HepG2 (cell line): ENCODE measurements around the gene GATD1. TPM values are rescaled to one million over a fixed set of nuclear protein-coding genes. Genes with fewer than 3 reads are reported as not detected.

Experiments used
- TSC22D2 ChIP-seq: sonication (generic); formaldehyde crosslinking; IDR thresholded peaks from 2 replicates; pipeline ENCODE4 v1.5.1; 2020; ENCODE audit warnings: missing genetic modification reagents, mild to moderate bottlenecking, borderline replicate concordance
- ZMYM4 ChIP-seq: sonication (generic); formaldehyde crosslinking; IDR thresholded peaks from 2 replicates; pipeline ENCODE4 v1.8.1; 2023; ENCODE audit warnings: mild to moderate bottlenecking, missing genetic modification reagents
- ZNF468 ChIP-seq: sonication (generic); formaldehyde crosslinking; IDR thresholded peaks from 2 replicates; pipeline ENCODE4 v1.8.0; 2022; ENCODE audit warnings: mild to moderate bottlenecking, moderate library complexity, missing genetic modification reagents
- ZNF564 ChIP-seq: sonication (generic); formaldehyde crosslinking; IDR thresholded peaks from 2 replicates; pipeline ENCODE4 v1.8.1; 2023; ENCODE audit warnings: mild to moderate bottlenecking, missing genetic modification reagents
- ZNF644 ChIP-seq: IDR thresholded peaks from 2 replicates; pipeline ENCODE4 v1.6.1; 2016; ENCODE audit warnings: low read depth
- polyA plus RNA-seq, 8 experiments: library from polyadenylated mRNA; depleted of rRNA in 3 of 8; stranded (reverse) in 7 of 8; unstranded in 1 of 8; fragments of >200 nt; fragmentation: Illumina TruSeq in 4 of 8; extraction: Trizol in 4 of 8; gene quantifications; 2 replicates each; pipeline versions ENCODE4 v1.2.1 to v1.2.3, GENCODE V29; 2011 to 2016; ENCODE audit warnings: low read depth in 4 of 8, missing spikeins in 1 of 8, mixed read lengths in 1 of 8; ENCODE audit not compliant: insufficient read depth in 1 of 8
- total RNA-seq, 5 experiments: library from RNA; depleted of rRNA; stranded (reverse); fragments of >200 nt; fragmentation: Illumina TruSeq; extraction: Trizol; gene quantifications; 2 replicates each; pipeline ENCODE4 v1.2.3, GENCODE V29; 2016; ENCODE audit warnings: low read depth in 1 of 5
- TF ChIP-seq, protein P1 (sequence below): sonication (generic); formaldehyde crosslinking; IDR thresholded peaks from 2 replicates; pipeline ENCODE4 v1.4.0; 2020; ENCODE audit warnings: mild to moderate bottlenecking, missing genetic modification reagents
- TF ChIP-seq, protein P2 (sequence below): IDR thresholded peaks from 2 replicates; pipeline ENCODE4 v1.6.1; 2018; ENCODE audit warnings: missing genetic modification reagents, mild to moderate bottlenecking, missing compliant biosample characterization
- TF ChIP-seq, protein P3 (sequence below): sonication (generic); formaldehyde crosslinking; IDR thresholded peaks from 2 replicates; pipeline ENCODE4 v1.4.0; 2020; ENCODE audit warnings: mild to moderate bottlenecking, low read depth, missing genetic modification reagents
- TF ChIP-seq, protein P4 (sequence below): fragments of 450-650 bp; IDR thresholded peaks from 2 replicates; pipeline ENCODE4 v1.6.1; 2016
- TF ChIP-seq, protein P5 (sequence below): sonication (generic); formaldehyde crosslinking; IDR thresholded peaks from 2 replicates; pipeline ENCODE4 v1.4.0; 2020; ENCODE audit warnings: missing genetic modification reagents, mild to moderate bottlenecking, borderline replicate concordance
- TF ChIP-seq, protein P6 (sequence below): sonication (generic); formaldehyde crosslinking; IDR thresholded peaks from 2 replicates; pipeline ENCODE4 v1.5.1; 2020; ENCODE audit warnings: mild to moderate bottlenecking, missing genetic modification reagents, borderline replicate concordance

The GATD1 gene
- total and polyA plus RNA-seq, 2 of the 13 experiments (the other 11 are each of a cell fraction or from before 2014, with no cell fraction given) = 31.3 to 60.5 TPM

DNA sequence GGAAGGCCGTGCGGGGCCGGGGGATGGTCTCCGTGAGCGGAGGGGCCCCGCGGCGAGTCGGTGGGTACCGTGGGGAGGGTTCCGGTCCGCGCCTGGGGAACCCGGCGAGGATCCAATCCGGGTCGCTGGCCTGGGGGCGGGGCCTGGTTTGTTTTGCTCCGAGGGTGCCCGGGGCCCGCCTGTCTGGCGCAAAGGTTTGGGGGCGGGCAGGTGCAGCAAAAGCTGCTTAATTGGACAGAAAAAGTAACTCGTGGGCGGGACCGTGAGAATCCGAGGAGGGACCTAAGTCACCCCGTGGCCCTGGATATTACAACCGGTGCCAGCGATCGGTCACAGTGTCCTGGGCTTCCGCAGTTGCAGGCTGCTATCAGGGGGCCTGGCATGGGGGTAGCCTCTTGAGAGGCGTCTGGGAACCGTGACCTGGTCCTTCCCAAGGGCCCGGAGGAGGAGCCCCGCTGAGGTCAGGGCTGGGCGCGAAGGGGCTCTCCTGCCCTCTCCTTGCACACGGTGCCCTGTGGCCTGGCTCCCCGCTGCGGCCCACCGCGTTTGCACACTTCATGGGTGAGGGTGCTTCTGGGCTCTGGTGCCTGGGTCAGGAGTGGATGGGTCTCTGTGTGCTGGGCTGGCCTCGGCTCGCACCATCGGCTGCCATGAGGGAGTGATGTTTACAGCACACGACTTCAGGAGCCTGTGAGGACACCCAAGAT, 42.8 kb upstream of the GATD1 start (continued):
- TF ChIP-seq, protein P1, sequence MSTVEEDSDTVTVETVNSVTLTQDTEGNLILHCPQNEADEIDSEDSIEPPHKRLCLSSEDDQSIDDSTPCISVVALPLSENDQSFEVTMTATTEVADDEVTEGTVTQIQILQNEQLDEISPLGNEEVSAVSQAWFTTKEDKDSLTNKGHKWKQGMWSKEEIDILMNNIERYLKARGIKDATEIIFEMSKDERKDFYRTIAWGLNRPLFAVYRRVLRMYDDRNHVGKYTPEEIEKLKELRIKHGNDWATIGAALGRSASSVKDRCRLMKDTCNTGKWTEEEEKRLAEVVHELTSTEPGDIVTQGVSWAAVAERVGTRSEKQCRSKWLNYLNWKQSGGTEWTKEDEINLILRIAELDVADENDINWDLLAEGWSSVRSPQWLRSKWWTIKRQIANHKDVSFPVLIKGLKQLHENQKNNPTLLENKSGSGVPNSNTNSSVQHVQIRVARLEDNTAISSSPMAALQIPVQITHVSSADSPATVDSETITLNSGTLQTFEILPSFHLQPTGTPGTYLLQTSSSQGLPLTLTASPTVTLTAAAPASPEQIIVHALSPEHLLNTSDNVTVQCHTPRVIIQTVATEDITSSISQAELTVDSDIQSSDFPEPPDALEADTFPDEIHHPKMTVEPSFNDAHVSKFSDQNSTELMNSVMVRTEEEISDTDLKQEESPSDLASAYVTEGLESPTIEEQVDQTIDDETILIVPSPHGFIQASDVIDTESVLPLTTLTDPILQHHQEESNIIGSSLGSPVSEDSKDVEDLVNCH (CRISPR knock-in tag) = no peak
- TF ChIP-seq TSC22D2 (no peak), ZMYM4 (no peak), ZNF468 (CRISPR knock-in tag) (no peak), ZNF644 (CRISPR knock-in tag) (no peak), ZNF564 (CRISPR knock-in tag) (no peak)
- TF ChIP-seq, protein P2, sequence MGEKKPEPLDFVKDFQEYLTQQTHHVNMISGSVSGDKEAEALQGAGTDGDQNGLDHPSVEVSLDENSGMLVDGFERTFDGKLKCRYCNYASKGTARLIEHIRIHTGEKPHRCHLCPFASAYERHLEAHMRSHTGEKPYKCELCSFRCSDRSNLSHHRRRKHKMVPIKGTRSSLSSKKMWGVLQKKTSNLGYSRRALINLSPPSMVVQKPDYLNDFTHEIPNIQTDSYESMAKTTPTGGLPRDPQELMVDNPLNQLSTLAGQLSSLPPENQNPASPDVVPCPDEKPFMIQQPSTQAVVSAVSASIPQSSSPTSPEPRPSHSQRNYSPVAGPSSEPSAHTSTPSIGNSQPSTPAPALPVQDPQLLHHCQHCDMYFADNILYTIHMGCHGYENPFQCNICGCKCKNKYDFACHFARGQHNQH = no peak
- TF ChIP-seq, protein P3, sequence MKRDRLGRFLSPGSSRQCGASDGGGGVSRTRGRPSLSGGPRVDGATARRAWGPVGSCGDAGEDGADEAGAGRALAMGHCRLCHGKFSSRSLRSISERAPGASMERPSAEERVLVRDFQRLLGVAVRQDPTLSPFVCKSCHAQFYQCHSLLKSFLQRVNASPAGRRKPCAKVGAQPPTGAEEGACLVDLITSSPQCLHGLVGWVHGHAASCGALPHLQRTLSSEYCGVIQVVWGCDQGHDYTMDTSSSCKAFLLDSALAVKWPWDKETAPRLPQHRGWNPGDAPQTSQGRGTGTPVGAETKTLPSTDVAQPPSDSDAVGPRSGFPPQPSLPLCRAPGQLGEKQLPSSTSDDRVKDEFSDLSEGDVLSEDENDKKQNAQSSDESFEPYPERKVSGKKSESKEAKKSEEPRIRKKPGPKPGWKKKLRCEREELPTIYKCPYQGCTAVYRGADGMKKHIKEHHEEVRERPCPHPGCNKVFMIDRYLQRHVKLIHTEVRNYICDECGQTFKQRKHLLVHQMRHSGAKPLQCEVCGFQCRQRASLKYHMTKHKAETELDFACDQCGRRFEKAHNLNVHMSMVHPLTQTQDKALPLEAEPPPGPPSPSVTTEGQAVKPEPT (CRISPR knock-in tag) = no peak
- TF ChIP-seq, protein P4, sequence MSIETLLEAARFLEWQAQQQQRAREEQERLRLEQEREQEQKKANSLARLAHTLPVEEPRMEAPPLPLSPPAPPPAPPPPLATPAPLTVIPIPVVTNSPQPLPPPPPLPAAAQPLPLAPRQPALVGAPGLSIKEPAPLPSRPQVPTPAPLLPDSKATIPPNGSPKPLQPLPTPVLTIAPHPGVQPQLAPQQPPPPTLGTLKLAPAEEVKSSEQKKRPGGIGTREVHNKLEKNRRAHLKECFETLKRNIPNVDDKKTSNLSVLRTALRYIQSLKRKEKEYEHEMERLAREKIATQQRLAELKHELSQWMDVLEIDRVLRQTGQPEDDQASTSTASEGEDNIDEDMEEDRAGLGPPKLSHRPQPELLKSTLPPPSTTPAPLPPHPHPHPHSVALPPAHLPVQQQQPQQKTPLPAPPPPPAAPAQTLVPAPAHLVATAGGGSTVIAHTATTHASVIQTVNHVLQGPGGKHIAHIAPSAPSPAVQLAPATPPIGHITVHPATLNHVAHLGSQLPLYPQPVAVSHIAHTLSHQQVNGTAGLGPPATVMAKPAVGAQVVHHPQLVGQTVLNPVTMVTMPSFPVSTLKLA = peak; percentile 11; the same call in 1 of the 2 replicates
- TF ChIP-seq, protein P5, sequence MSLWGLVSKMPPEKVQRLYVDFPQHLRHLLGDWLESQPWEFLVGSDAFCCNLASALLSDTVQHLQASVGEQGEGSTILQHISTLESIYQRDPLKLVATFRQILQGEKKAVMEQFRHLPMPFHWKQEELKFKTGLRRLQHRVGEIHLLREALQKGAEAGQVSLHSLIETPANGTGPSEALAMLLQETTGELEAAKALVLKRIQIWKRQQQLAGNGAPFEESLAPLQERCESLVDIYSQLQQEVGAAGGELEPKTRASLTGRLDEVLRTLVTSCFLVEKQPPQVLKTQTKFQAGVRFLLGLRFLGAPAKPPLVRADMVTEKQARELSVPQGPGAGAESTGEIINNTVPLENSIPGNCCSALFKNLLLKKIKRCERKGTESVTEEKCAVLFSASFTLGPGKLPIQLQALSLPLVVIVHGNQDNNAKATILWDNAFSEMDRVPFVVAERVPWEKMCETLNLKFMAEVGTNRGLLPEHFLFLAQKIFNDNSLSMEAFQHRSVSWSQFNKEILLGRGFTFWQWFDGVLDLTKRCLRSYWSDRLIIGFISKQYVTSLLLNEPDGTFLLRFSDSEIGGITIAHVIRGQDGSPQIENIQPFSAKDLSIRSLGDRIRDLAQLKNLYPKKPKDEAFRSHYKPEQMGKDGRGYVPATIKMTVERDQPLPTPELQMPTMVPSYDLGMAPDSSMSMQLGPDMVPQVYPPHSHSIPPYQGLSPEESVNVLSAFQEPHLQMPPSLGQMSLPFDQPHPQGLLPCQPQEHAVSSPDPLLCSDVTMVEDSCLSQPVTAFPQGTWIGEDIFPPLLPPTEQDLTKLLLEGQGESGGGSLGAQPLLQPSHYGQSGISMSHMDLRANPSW = no peak
- TF ChIP-seq, protein P6, sequence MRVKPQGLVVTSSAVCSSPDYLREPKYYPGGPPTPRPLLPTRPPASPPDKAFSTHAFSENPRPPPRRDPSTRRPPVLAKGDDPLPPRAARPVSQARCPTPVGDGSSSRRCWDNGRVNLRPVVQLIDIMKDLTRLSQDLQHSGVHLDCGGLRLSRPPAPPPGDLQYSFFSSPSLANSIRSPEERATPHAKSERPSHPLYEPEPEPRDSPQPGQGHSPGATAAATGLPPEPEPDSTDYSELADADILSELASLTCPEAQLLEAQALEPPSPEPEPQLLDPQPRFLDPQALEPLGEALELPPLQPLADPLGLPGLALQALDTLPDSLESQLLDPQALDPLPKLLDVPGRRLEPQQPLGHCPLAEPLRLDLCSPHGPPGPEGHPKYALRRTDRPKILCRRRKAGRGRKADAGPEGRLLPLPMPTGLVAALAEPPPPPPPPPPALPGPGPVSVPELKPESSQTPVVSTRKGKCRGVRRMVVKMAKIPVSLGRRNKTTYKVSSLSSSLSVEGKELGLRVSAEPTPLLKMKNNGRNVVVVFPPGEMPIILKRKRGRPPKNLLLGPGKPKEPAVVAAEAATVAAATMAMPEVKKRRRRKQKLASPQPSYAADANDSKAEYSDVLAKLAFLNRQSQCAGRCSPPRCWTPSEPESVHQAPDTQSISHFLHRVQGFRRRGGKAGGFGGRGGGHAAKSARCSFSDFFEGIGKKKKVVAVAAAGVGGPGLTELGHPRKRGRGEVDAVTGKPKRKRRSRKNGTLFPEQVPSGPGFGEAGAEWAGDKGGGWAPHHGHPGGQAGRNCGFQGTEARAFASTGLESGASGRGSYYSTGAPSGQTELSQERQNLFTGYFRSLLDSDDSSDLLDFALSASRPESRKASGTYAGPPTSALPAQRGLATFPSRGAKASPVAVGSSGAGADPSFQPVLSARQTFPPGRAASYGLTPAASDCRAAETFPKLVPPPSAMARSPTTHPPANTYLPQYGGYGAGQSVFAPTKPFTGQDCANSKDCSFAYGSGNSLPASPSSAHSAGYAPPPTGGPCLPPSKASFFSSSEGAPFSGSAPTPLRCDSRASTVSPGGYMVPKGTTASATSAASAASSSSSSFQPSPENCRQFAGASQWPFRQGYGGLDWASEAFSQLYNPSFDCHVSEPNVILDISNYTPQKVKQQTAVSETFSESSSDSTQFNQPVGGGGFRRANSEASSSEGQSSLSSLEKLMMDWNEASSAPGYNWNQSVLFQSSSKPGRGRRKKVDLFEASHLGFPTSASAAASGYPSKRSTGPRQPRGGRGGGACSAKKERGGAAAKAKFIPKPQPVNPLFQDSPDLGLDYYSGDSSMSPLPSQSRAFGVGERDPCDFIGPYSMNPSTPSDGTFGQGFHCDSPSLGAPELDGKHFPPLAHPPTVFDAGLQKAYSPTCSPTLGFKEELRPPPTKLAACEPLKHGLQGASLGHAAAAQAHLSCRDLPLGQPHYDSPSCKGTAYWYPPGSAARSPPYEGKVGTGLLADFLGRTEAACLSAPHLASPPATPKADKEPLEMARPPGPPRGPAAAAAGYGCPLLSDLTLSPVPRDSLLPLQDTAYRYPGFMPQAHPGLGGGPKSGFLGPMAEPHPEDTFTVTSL (CRISPR knock-in tag) = peak; percentile 48; the same call in 1 of the 2 replicates
